ENCODE measurements around the gene SEPHS2.

- TF ChIP-seq CTCF (conservative IDR thresholded peaks at IDR 0.05) (no peak), ZFX (IDR thresholded peaks at IDR 0.05) (no peak)
Measured at GRCh38 chr16:30437511-30438046, 8.1 kb downstream of the SEPHS2 start.

Measured in C4-2B (cell line).